Ishikawa (cell line): ENCODE results near the gene THAP6.

Source experiments
- CEBPB ChIP-seq: IDR thresholded peaks from 2 replicates; pipeline ENCODE4 v1.6.1; 2012
- CREB1 ChIP-seq: IDR thresholded peaks from 2 replicates; pipeline ENCODE4 v1.6.1; 2012; ENCODE audit warnings: low read depth
- EGR1 ChIP-seq: IDR thresholded peaks from 2 replicates; pipeline ENCODE4 v1.6.1; 2012
- EP300 ChIP-seq: IDR thresholded peaks from 2 replicates; pipeline ENCODE4 v1.6.1; 2012; ENCODE audit warnings: borderline replicate concordance
- FOXM1 ChIP-seq: IDR thresholded peaks from 2 replicates; pipeline ENCODE4 v1.6.1; 2012; ENCODE audit warnings: low read depth, borderline replicate concordance
- MAX ChIP-seq: IDR thresholded peaks from 2 replicates; pipeline ENCODE4 v1.6.1; 2012
- NFIC ChIP-seq: IDR thresholded peaks from 2 replicates; pipeline ENCODE4 v1.6.1; 2012
- RAD21 ChIP-seq: IDR thresholded peaks from 2 replicates; pipeline ENCODE4 v1.6.1; 2012; ENCODE audit warnings: low read depth
- REST ChIP-seq: IDR thresholded peaks from 2 replicates; pipeline ENCODE4 v1.6.1; 2012; ENCODE audit warnings: low read depth, mild to moderate bottlenecking
- TAF1 ChIP-seq: IDR thresholded peaks from 2 replicates; pipeline ENCODE4 v1.6.1; 2012; ENCODE audit warnings: low read depth, mild to moderate bottlenecking
- TCF12 ChIP-seq: IDR thresholded peaks from 2 replicates; pipeline ENCODE4 v1.6.1; 2012; ENCODE audit warnings: low read depth
- TEAD4 ChIP-seq: IDR thresholded peaks from 2 replicates; pipeline ENCODE4 v1.6.1; 2012
- USF1 ChIP-seq: IDR thresholded peaks from 2 replicates; pipeline ENCODE4 v1.6.1; 2012
- YY1 ChIP-seq: IDR thresholded peaks from 2 replicates; pipeline ENCODE4 v1.6.1; 2012; ENCODE audit warnings: low read depth
- ZBTB7A ChIP-seq: IDR thresholded peaks from 2 replicates; pipeline ENCODE4 v1.6.1; 2012; ENCODE audit warnings: low read depth

The THAP6 gene

GRCh38 chr4:75514131-75514948 is at the start of gene THAP6, which contains the start of gene RCHY1:
Gene THAP6, plus strand, starts transcription at chr4:75514473. Its CDS starts 980 bp downstream, at chr4:75515453.
Gene RCHY1, minus strand, starts transcription at chr4:75514403. Its CDS starts 117 bp downstream, at chr4:75514286.
- TF ChIP-seq TAF1 (peak; percentile 97), YY1 (peak; percentile 96), TEAD4 (peak; percentile 94), USF1 (peak; percentile 99), EGR1 (peak; percentile 42; the same call in 1 of the 2 replicates), RAD21 (no peak), MAX (peak; percentile 57), ZBTB7A (no peak), CREB1 (peak; percentile 49)

GRCh38 chr4:75469896-75470295 is 44.4 kb upstream of the THAP6 start:
- TF ChIP-seq TCF12 (no peak), CEBPB (peak; percentile 71)

- TF ChIP-seq TEAD4 (no peak), MAX (no peak), NFIC (no peak), YY1 (no peak), EGR1 (no peak), CEBPB (no peak), TAF1 (no peak), FOXM1 (no peak)
These were observed 43.5 kb upstream of the THAP6 start for GRCh38 chr4:75470738-75471137.

- no peak for TF ChIP-seq NFIC
- no peak for TF ChIP-seq REST
- no peak for TF ChIP-seq FOXM1
- TF ChIP-seq EP300: no peak
- no peak for TF ChIP-seq TAF1
- no peak for TF ChIP-seq ZBTB7A
- no peak for TF ChIP-seq USF1
- TF ChIP-seq CEBPB: no peak
- no peak for TF ChIP-seq EGR1
- no peak for TF ChIP-seq CREB1
- TF ChIP-seq TCF12: no peak
- no peak for TF ChIP-seq YY1
- TF ChIP-seq TEAD4: no peak
- no peak for TF ChIP-seq MAX
- TF ChIP-seq RAD21: no peak
These were observed 37.1 kb upstream of the THAP6 start for GRCh38 chr4:75477201-75477600.

- TF ChIP-seq TEAD4: no peak
- TF ChIP-seq ZBTB7A: no peak
- no peak for TF ChIP-seq YY1
- TF ChIP-seq TCF12: no peak
- TF ChIP-seq EGR1: no peak
- no peak for TF ChIP-seq CEBPB
- TF ChIP-seq USF1: no peak
- no peak for TF ChIP-seq REST
These were observed 30.1 kb upstream of the THAP6 start for GRCh38 chr4:75484190-75484589.
